GM21447 (cell line): ENCODE measurements around the gene C2orf68.
A peak's percentile ranks its signal among the peaks of the same experiment; 100 is the strongest.
"Not testable (repeated sequence)": the region's sequence is repeated elsewhere in the genome, so short reads cannot be mapped to it uniquely, and the experiment has no call there.

Source experiments
- ATAC-seq: cut with Tn5 transposase; IDR thresholded peaks from one replicate; pipeline ENCODE4 v1.9.1; 2021; ENCODE audit not compliant: unreplicated experiment

C2orf68 gene

GRCh38 chr2:85635011-85635410, 23.1 kb upstream of the C2orf68 start:
- no peak for ATAC-seq

GRCh38 chr2:85631316-85631715, 19.4 kb upstream of the C2orf68 start:
- ATAC-seq, result no peak

- no peak for ATAC-seq
Measured at GRCh38 chr2:85628658-85629057, 16.8 kb upstream of the C2orf68 start.

GRCh38 chr2:85623991-85624390, 12.1 kb upstream of the C2orf68 start:
- ATAC-seq, result no peak

GRCh38 chr2:85621338-85621737, 9.5 kb upstream of the C2orf68 start:
- no peak for ATAC-seq

- ATAC-seq, result no peak
Measured at GRCh38 chr2:85619617-85620016, 7.8 kb upstream of the C2orf68 start.

GRCh38 chr2:85617723-85618122, 5.9 kb upstream of the C2orf68 start:
- not testable (repeated sequence) for ATAC-seq

GRCh38 chr2:85615413-85615728, 3.5 kb upstream of the C2orf68 start:
- no peak for ATAC-seq

- not testable (repeated sequence) for ATAC-seq
Measured at GRCh38 chr2:85614757-85615156, 2.9 kb upstream of the C2orf68 start.

- no peak for ATAC-seq
Measured at GRCh38 chr2:85613717-85614515, 2.0 kb upstream of the C2orf68 start.

GRCh38 chr2:85611217-85611704, 605 bp downstream of the C2orf68 start:
- ATAC-seq, result peak; percentile 17

- ATAC-seq, result no peak
Measured at GRCh38 chr2:85607268-85608215, 4.3 kb downstream of the C2orf68 start.

GRCh38 chr2:85606116-85606455, 5.8 kb downstream of the C2orf68 start:
- ATAC-seq, result no peak

GRCh38 chr2:85605406-85606115, 6.3 kb downstream of the C2orf68 start:
- no peak for ATAC-seq

GRCh38 chr2:85604568-85605339, 7.1 kb downstream of the C2orf68 start:
- no peak for ATAC-seq

GRCh38 chr2:85604133-85604444, 7.8 kb downstream of the C2orf68 start:
- ATAC-seq, result not testable (repeated sequence)

- peak; percentile 94 for ATAC-seq
Measured at GRCh38 chr2:85602476-85603234, 9.2 kb downstream of the C2orf68 start, which contains the start of gene TMEM150A. Gene TMEM150A (minus strand): TSS chr2:85602698. CDS start chr2:85601948, 750 bp downstream.

GRCh38 chr2:85601771-85602475, 9.9 kb downstream of the C2orf68 start:
- ATAC-seq, result peak; percentile 40
